HepG2 (cell line): ENCODE results near the gene POLA2. TPM values are rescaled to one million over a fixed set of nuclear protein-coding genes. Genes with fewer than 3 reads are reported as not detected.

ENCODE experiments used
- AGO2 ChIP-seq: fragments of 200-400 bp; formaldehyde crosslinking; optimal IDR thresholded peaks from 2 replicates; pipeline ENCODE3; 2017; ENCODE audit warnings: mild to moderate bottlenecking, low read depth, low read length, moderate library complexity
- ARID5B ChIP-seq: IDR thresholded peaks from 2 replicates; pipeline ENCODE4 v1.4.0; 2020; ENCODE audit warnings: mild to moderate bottlenecking, missing genetic modification reagents
- FOSL2 ChIP-seq: sonication (generic); formaldehyde crosslinking; IDR thresholded peaks from 2 replicates; pipeline ENCODE4 v1.4.0; 2020; ENCODE audit warnings: missing genetic modification reagents
- GABPB1 ChIP-seq: IDR thresholded peaks from 2 replicates; pipeline ENCODE4 v1.6.1; 2016; ENCODE audit warnings: mild to moderate bottlenecking, missing genetic modification reagents, moderate library complexity, missing compliant biosample characterization
- HDAC1 ChIP-seq: sonication (generic); formaldehyde crosslinking; IDR thresholded peaks from 2 replicates; pipeline ENCODE4 v1.5.1; 2020; ENCODE audit warnings: mild to moderate bottlenecking, missing genetic modification reagents
- HIC2 ChIP-seq: sonication (generic); formaldehyde crosslinking; IDR thresholded peaks from 2 replicates; pipeline ENCODE4 v1.9.0; 2022; ENCODE audit warnings: low read depth, missing genetic modification reagents
- SMAD9 ChIP-seq: sonication (generic); formaldehyde crosslinking; IDR thresholded peaks from 2 replicates; pipeline ENCODE4 v1.5.1; 2020; ENCODE audit warnings: mild to moderate bottlenecking, missing genetic modification reagents
- SNAPC2 ChIP-seq: sonication (generic); formaldehyde crosslinking; IDR thresholded peaks from 2 replicates; pipeline ENCODE4 v1.8.1; 2022; ENCODE audit warnings: mild to moderate bottlenecking, missing genetic modification reagents
- SRSF4 ChIP-seq: fragments of 200-400 bp; formaldehyde crosslinking; IDR thresholded peaks from one replicate; pipeline ENCODE4 v1.6.1; 2018; ENCODE audit warnings: mild to moderate bottlenecking, low read depth, low read length, moderate library complexity; ENCODE audit not compliant: poor library complexity, severe bottlenecking
- STAT6 ChIP-seq: sonication (generic); formaldehyde crosslinking; IDR thresholded peaks from 2 replicates; pipeline ENCODE4 v1.4.0; 2020; ENCODE audit warnings: missing genetic modification reagents, mild to moderate bottlenecking, borderline replicate concordance
- U2AF2 ChIP-seq: fragments of 200-400 bp; formaldehyde crosslinking; IDR thresholded peaks from 2 replicates; pipeline ENCODE4 v1.6.1; 2017; ENCODE audit warnings: low read depth, mild to moderate bottlenecking, low read length
- ZNF142 ChIP-seq: sonication (generic); formaldehyde crosslinking; IDR thresholded peaks from 2 replicates; pipeline ENCODE4 v1.4.0; 2020; ENCODE audit warnings: missing genetic modification reagents
- ZNF432 ChIP-seq: sonication (generic); formaldehyde crosslinking; IDR thresholded peaks from 2 replicates; pipeline ENCODE4 v1.5.0; 2020; ENCODE audit warnings: missing genetic modification reagents, mild to moderate bottlenecking, borderline replicate concordance
- ZNF614 ChIP-seq: IDR thresholded peaks from 2 replicates; pipeline ENCODE4 v1.6.1; 2018; ENCODE audit warnings: missing biosample characterization, missing genetic modification reagents, inconsistent platforms, borderline replicate concordance
- polyA plus RNA-seq, 8 experiments: library from polyadenylated mRNA; depleted of rRNA in 3 of 8; stranded (reverse) in 7 of 8; unstranded in 1 of 8; fragments of >200 nt; fragmentation: Illumina TruSeq in 4 of 8; extraction: Trizol in 4 of 8; gene quantifications; 2 replicates each; pipeline versions ENCODE4 v1.2.1 to v1.2.3, GENCODE V29; 2011 to 2016; ENCODE audit warnings: low read depth in 4 of 8, missing spikeins in 1 of 8, mixed read lengths in 1 of 8; ENCODE audit not compliant: insufficient read depth in 1 of 8
- total RNA-seq, 5 experiments: library from RNA; depleted of rRNA; stranded (reverse); fragments of >200 nt; fragmentation: Illumina TruSeq; extraction: Trizol; gene quantifications; 2 replicates each; pipeline ENCODE4 v1.2.3, GENCODE V29; 2016; ENCODE audit warnings: low read depth in 1 of 5

The POLA2 gene
- total and polyA plus RNA-seq, 2 of the 13 experiments (the other 11 are each of a cell fraction or from before 2014, with no cell fraction given), result 9.7 to 15.6 TPM

- TF ChIP-seq SRSF4 (no peak), SMAD9 (no peak), FOSL2 (peak; percentile 93), SNAPC2 (CRISPR knock-in tag) (no peak; the same call in 1 of the 2 replicates), ARID5B (CRISPR knock-in tag) (peak; percentile 81), ZNF432 (no peak), ZNF614 (CRISPR knock-in tag) (0 out of 2 replicates have a peak, but pooled peaks have one; percentile 32), HDAC1 (CRISPR knock-in tag) (peak; percentile 78), GABPB1 (CRISPR knock-in tag) (peak; percentile 16), STAT6 (CRISPR knock-in tag) (peak; percentile 26; the same call in 1 of the 2 replicates), HIC2 (CRISPR knock-in tag) (no peak), ZNF142 (no peak), U2AF2 (no peak), AGO2 (no peak)
These were observed 43.9 kb downstream of the POLA2 start (continued) for GRCh38 chr11:65305501-65306268.
